Measurements from ENCODE around the gene TMEM114. TPM values are rescaled to one million over a fixed set of nuclear protein-coding genes. Genes with fewer than 3 reads are reported as not detected.
A peak's percentile ranks its signal among the peaks of the same experiment; 100 is the strongest.
"Not testable (repeated sequence)": the region's sequence is repeated elsewhere in the genome, so short reads cannot be mapped to it uniquely, and the experiment has no call there.

The TMEM114 gene
- total RNA-seq, 4 donors from 2014 or later: not detected

DNA sequence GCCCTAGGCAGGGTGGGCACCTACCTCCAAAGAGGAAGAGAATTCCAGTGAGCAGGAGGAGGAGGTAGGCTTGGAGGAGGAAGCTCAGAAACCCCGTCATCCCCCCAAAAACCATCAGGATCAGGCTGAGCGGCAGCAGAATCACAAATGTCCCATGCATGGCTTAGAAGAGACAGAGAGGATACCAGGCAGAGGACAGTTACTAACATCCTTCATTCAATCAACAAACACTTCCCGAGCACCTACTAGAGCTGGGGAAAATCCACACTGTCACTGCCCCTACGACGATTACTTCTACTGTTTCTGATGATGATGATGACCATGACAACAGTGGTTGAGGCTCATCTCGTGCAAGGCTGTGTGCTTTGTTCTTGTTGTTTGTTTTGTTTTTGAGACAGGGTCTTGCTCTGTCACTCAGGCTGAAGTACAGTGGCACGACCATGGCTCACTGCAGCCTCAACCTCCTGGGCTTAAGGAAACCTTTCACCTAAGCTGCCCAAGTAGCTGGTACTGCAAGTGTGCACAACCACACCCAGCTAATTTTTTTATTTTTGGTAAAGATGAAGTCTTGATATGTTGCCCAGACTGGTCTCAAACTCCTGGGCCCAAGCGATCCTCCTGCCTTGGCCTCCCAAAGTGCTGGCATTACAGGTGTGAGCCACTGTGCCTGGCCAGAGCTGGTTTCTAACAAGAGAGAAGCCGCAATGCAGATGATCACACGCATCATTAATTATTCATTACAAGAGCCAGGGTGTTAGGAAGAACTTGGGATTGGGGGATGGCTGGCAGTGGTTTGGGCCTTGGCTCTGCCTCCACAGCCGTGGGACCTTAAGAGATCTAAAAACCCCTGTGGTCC, 18.0 kb downstream of the TMEM114 start:
- Histone ChIP-seq H3K9me3 (no peaks in the 10 kb centered on the region), H3K4me3 (no peak overlapping the region), H3K27ac (peak overlapping the region in 3 of 4 donors; percentile 16 to 77 (median 71)), H3K36me3 (no peaks in the 10 kb centered on the region), H3K4me1 (peaks cover 0 to 35% (median 13%) of the 10 kb centered on the region in 4 donors), H3K27me3 (peaks cover 0 to 7% of the 10 kb centered on the region in 2 donors)
- WGBS, 2 donors: 71 to 77% methylated on average over 11 of the region's 11 CpGs
- DNase-seq (ENCODE audit: low spot score in 2 of 2): no peak
- TF ChIP-seq CTCF (IDR thresholded peaks at IDR 0.05) (no peak), POLR2A (IDR thresholded peaks at IDR 0.05) (no peak), EP300 (IDR thresholded peaks at IDR 0.05) (no peak)

DNA sequence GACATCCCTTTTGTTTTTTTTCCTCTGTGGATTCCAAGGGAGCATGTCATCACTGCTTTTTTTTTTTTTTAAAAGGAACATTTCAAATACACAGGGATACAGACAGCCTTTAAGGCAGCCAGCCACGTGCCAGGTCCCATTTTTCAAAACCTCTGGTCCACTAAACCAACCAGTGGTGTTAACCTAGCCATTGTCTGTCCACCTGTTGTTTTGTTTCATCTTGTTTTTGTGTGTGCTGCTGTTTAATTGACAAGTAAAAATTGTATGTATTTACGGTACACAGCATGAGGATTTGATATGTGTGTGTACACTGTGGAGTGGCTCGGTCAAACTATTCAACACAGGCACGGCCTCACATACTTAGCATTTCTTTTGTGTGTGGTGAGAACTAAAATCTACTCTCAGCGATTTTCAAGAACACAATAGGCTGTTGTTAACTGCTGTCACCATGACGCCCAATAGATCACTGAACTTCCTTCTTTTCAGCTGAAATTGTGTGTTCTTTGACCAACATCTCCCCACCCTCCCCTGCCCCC, 19.2 kb downstream of the TMEM114 start:
- peaks cover 0 to 35% (median 13%) of the 10 kb centered on the region in 4 donors for H3K4me1 ChIP-seq
- H3K36me3 ChIP-seq: no peaks in the 10 kb centered on the region
- H3K27ac ChIP-seq: peak overlapping the region in 3 of 4 donors; percentile 41 to 77 (median 71)
- no peak overlapping the region for H3K4me3 ChIP-seq
- TF ChIP-seq EP300 (IDR thresholded peaks at IDR 0.05) (peak in 1 of 2 donors; percentile 29), CTCF (IDR thresholded peaks at IDR 0.05) (no peak)
- H3K9me3 ChIP-seq: no peaks in the 10 kb centered on the region
- DNase-seq (ENCODE audit: low spot score in 2 of 2): no peak
- H3K27me3 ChIP-seq: peaks cover 0 to 7% of the 10 kb centered on the region in 2 donors
- 19% methylated on average over 6 of the region's 6 CpGs for WGBS, 2 donors

DNA sequence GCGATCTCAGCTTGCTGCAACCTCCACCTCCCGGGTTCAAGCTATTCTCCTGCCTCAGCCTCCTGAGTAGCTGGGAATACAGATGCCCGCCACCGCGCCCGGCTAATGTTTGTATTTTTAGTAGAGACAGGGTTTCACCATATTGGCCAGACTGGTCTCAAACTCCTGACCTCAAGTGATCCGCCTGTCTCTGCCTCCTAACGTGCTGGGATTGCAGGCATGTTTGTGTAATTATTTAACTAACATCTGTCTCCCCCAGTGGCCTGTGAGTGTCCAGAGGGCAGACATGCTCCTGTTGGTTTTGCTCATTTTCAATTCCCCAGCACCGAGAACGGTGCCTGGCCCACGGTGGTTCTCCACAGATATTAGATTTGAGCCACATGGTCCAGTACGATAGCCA, 19.9 kb downstream of the TMEM114 start:
- H3K4me3 ChIP-seq; H3K9me3 ChIP-seq; H3K27me3 ChIP-seq; DNase-seq (ENCODE audit: low spot score in 2 of 2); H3K36me3 ChIP-seq: not testable (repeated sequence)
- Histone ChIP-seq H3K27ac (peak overlapping the region in 3 of 4 donors; percentile 41 to 77 (median 71)), H3K4me1 (peaks cover 0 to 35% (median 13%) of the 10 kb centered on the region in 4 donors)
- 48 to 61% methylated on average over 12 of the region's 12 CpGs for WGBS, 2 donors

- no peak for DNase-seq (ENCODE audit: low spot score in 2 of 2)
- no peak for TF ChIP-seq POLR2A (IDR thresholded peaks at IDR 0.05)
- TF ChIP-seq CTCF (IDR thresholded peaks at IDR 0.05): no peak
- no peak for TF ChIP-seq EP300 (IDR thresholded peaks at IDR 0.05)
- Histone ChIP-seq H3K9me3 (no peaks in the 10 kb centered on the region), H3K27me3 (peaks cover 0 to 7% of the 10 kb centered on the region in 2 donors), H3K4me3 (no peak overlapping the region), H3K27ac (peak overlapping the region in 3 of 4 donors; percentile 16 to 77 (median 64)), H3K36me3 (no peaks in the 10 kb centered on the region), H3K4me1 (peaks cover 0 to 35% (median 13%) of the 10 kb centered on the region in 4 donors)
- WGBS, 2 donors: 43 to 49% methylated on average over 32 of the region's 35 CpGs
Observed at GRCh38 chr16:8569650-8570346, 20.5 kb downstream of the TMEM114 start.

DNA sequence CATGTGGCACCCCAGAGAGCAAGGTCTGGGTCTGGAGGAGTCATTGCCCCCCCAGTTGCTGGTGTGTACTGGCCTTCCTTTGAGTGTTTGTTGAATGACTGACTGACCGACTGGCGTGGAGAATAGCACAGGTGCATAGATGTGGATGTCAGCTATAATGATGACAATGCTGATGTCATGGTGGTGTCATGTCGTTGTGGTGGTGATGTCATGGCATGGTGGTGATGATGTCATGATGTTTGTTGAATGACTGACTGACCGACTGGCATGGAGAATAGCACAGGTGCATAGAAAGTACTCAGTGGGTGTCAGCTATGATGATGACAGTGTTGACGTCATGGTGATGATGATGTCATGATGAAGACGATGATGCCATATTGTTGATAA, 22.1 kb downstream of the TMEM114 start:
- H3K4me3 ChIP-seq: no peak overlapping the region
- no peaks in the 10 kb centered on the region for H3K9me3 ChIP-seq
- TF ChIP-seq POLR2A (IDR thresholded peaks at IDR 0.05): no peak
- TF ChIP-seq EP300 (IDR thresholded peaks at IDR 0.05): no peak
- no peak for TF ChIP-seq CTCF (IDR thresholded peaks at IDR 0.05)
- peaks cover 0 to 7% of the 10 kb centered on the region in 2 donors for H3K27me3 ChIP-seq
- no peak for DNase-seq (ENCODE audit: low spot score in 2 of 2)
- 89 to 90% methylated on average over 6 of the region's 6 CpGs for WGBS, 2 donors
- H3K27ac ChIP-seq: peak overlapping the region in 2 of 4 donors; percentile 22 to 34
- H3K36me3 ChIP-seq: no peaks in the 10 kb centered on the region
- peaks cover 0 to 34% (median 13%) of the 10 kb centered on the region in 4 donors for H3K4me1 ChIP-seq
